Measurements from ENCODE around the gene PTGR1. TPM values are rescaled to one million over a fixed set of nuclear protein-coding genes. Genes with fewer than 3 reads are reported as not detected.

PTGR1 gene
- total RNA-seq: 10 to 100 TPM in 4 of 6 donors, 1 to 10 TPM in 2; 7.6 to 28.8 (median 14.6) TPM
- polyA plus RNA-seq: 10 to 100 TPM in 1 of 2 donors, 1 to 10 TPM in 1; 5.0 to 14.7 TPM

DNA sequence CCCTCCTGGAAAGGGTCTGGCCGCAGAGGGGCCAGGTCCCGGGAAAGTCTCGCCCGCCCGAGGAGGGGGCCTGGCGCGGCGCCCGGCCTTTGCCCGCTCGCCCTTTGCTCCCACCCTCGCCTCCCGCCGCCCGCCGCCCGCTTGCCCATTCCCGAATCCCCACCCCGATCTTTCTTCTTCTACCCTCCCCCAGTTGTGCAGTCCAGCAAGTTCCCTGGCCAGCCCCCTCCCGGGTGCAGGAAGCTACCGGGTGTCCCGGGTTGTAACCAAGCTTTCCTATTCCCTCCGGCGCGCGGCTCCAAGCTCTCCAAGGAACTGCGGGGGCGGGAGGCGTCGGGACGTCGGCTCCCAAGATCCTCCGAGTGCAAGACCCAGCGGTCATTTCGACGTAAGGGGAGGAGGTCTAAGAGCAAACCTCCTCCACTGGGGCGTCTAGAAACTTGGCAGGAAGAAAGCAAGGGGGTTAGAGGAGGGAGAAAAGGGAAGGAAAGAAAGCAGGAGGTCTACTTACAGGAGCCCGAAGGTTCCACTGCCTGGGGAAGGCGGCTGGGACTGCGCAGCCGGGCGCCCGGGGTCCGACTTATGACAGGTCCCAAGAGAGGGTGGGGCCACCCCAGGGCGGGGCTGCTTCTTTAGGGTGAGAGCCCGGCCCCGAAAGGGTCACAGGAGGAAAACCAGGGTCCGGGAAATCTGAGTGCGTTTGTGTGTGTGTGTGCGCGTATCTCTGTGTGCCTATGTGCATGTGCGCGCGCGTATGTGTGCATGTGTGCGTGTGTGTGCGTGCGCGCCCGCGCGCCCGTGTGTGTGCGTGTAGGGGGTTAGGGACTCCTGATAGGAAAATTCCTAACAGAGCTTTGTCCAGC lies at the start of gene PTGR1:
TSS of gene PTGR1 (minus strand) at position 556 of the 863 bp plus-strand sequence. CDS start 2,225 bp downstream, outside the sequence.
- 0 to 1% methylated on average over 58 to 64 of the region's 64 CpGs for WGBS, 2 donors
- FAIRE-seq (no peak), ATAC-seq (peak; percentile 78 to 85 (median 83)), DNase-seq (peak; percentile 76 to 92 (median 82))
- H3K4me3 ChIP-seq: peak within 1 kb of the TSS; percentile 59 to 70 (median 64)
- H3K4me1 ChIP-seq: peaks cover 0 to 9% (median 0%) of the 10 kb centered on the region in 3 donors
- H3K36me3 ChIP-seq: peaks cover 0 to 5% (median 0%) of the 10 kb centered on the region in 3 donors
- intact Hi-C loops (cut with DNase I): loop anchor here in 1 of 3 donors (10.0 kb wide), 1 partner anchor 85 kb away; no protein-coding TSS in a partner anchor
- TF ChIP-seq, protein P1, sequence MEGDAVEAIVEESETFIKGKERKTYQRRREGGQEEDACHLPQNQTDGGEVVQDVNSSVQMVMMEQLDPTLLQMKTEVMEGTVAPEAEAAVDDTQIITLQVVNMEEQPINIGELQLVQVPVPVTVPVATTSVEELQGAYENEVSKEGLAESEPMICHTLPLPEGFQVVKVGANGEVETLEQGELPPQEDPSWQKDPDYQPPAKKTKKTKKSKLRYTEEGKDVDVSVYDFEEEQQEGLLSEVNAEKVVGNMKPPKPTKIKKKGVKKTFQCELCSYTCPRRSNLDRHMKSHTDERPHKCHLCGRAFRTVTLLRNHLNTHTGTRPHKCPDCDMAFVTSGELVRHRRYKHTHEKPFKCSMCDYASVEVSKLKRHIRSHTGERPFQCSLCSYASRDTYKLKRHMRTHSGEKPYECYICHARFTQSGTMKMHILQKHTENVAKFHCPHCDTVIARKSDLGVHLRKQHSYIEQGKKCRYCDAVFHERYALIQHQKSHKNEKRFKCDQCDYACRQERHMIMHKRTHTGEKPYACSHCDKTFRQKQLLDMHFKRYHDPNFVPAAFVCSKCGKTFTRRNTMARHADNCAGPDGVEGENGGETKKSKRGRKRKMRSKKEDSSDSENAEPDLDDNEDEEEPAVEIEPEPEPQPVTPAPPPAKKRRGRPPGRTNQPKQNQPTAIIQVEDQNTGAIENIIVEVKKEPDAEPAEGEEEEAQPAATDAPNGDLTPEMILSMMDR (IDR thresholded peaks at IDR 0.05): no peak
- no peaks in the 10 kb centered on the region for H3K27me3 ChIP-seq
- peak within 1 kb of the TSS; percentile 64 to 84 (median 77) for H3K27ac ChIP-seq
- no peaks in the 10 kb centered on the region for H3K9me3 ChIP-seq

DNA sequence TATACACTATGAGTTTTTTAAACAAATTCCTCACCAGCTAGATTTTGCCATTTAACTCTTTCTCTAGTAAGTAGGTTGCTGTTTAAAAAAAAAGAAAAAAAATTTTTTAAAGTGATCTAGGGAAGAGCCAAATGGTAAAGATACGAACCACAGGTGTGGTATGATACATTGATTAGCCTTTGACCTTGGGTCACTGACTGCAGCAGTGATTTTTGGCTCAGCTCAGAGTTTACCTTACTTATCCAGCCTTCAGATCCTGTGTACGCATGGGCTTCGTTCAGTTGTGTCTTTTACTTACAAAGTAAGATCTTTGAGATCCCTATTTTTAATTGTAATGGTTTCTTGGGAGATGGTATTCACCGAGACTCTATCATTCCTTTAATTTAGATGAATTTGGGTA lies 49.6 kb upstream of the PTGR1 start:
- 58 to 62% methylated on average over 4 of the region's 4 CpGs for WGBS, 2 donors
- Histone ChIP-seq H3K27me3 (no peaks in the 10 kb centered on the region), H3K36me3 (peaks cover 0 to 29% (median 7%) of the 10 kb centered on the region in 3 donors), H3K9me3 (no peaks in the 10 kb centered on the region), H3K4me3 (no peak overlapping the region), H3K4me1 (no peaks in the 10 kb centered on the region), H3K27ac (no peak overlapping the region)
- DNase-seq: no peak
- TF ChIP-seq, protein P1 (IDR thresholded peaks at IDR 0.05): no peak
- ATAC-seq: no peak
- intact Hi-C loops (cut with DNase I): no loop called here
- no peak for FAIRE-seq

DNA sequence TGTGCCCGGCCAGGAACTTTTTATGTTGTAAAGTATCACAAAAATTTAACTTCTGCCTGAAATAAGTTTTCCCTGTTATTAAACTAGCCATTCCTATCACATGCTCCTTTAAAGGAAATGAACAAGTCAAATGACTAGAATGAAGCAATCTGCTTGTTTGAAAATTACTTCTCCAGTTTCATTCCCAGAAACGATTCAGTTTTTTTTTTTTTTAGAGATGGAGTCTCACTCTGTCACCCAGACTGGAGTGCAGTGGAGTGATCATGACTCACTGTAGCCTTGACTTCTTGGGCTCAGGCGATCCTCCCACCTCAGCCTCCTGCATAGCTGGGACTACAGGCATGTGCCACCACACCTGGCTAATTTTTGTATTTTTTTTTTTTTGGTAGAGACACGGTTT lies 48.6 kb upstream of the PTGR1 start:
- peaks cover 0 to 21% (median 3%) of the 10 kb centered on the region in 3 donors for H3K36me3 ChIP-seq
- WGBS, 2 donors: 80 to 81% methylated on average over 4 of the region's 4 CpGs
- no peak overlapping the region for H3K4me3 ChIP-seq
- DNase-seq (no peak), ATAC-seq (peak in 1 of 4 donors; percentile 52), FAIRE-seq (no peak)
- intact Hi-C loops (cut with DNase I): no loop called here
- TF ChIP-seq, protein P1 (IDR thresholded peaks at IDR 0.05): no peak
- H3K27me3 ChIP-seq: no peaks in the 10 kb centered on the region
- H3K27ac ChIP-seq: no peak overlapping the region
- H3K9me3 ChIP-seq: no peaks in the 10 kb centered on the region
- H3K4me1 ChIP-seq: no peaks in the 10 kb centered on the region

DNA sequence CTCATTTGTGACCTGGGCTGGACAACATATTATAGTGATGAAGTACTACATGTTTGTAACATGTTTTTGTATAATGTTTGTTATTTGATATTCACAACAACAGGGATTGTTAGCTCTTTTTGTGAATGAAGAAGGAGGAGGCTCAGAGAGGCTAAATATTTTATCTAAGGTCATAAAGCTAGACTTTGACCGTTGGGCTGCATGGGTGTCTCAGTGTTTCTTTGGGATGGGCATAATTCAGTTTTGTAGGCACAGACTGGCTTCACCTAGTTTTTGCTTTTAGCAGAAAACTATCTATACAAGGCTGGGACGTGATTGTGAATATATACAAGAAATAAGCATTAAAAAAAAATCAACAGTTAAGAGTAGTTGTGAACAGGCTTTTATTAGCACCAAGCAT lies 47.0 kb upstream of the PTGR1 start:
- TF ChIP-seq, protein P1 (IDR thresholded peaks at IDR 0.05): no peak
- FAIRE-seq: no peak
- ATAC-seq: no peak
- no peaks in the 10 kb centered on the region for H3K9me3 ChIP-seq
- H3K4me3 ChIP-seq: no peak overlapping the region
- no peak for DNase-seq
- H3K4me1 ChIP-seq: no peaks in the 10 kb centered on the region
- H3K27ac ChIP-seq: no peak overlapping the region
- H3K27me3 ChIP-seq: no peaks in the 10 kb centered on the region
- intact Hi-C loops (cut with DNase I): no loop called here
- peaks cover 0 to 18% (median 0%) of the 10 kb centered on the region in 3 donors for H3K36me3 ChIP-seq
- WGBS, 2 donors: 71 to 76% methylated on average over 2 of the region's 2 CpGs

Measured in pancreas (tissue), 10 donors.